Omental fat pad (tissue), 4 donors: ENCODE results near the gene PNMT. TPM values are rescaled to one million over a fixed set of nuclear protein-coding genes. Genes with fewer than 3 reads are reported as not detected.

Source experiments
- ATAC-seq: fragments of 150-250 bp; one replicate; pipeline ENCODE4 v1.9.1; 2016; ENCODE audit warnings: mild to moderate bottlenecking, moderate library complexity; ENCODE audit not compliant: low FRiP score
- DNase-seq: peaks from one replicate; pipeline ENCODE4 v3.0.0-alpha.2; 2019; ENCODE audit warnings: low spot score
- total RNA-seq, 4 donors: library from RNA; depleted of rRNA; stranded (reverse); fragments of >200 nt; gene quantifications; one replicate each; pipeline ENCODE4 v1.1.0, GENCODE V29; 2016
- TF ChIP-seq, protein P1 (sequence below), 3 donors: fragments of 450-650 bp; IDR thresholded peaks; one replicate each; pipeline ENCODE4 v1.5.1; 2016 to 2017; ENCODE audit warnings: antibody characterized with exemption in 3 of 3, mild to moderate bottlenecking in 3 of 3, moderate library complexity in 2 of 3

Gene PNMT
- total RNA-seq, 4 donors from 2014 or later, result 0.44 to 16.7 (median 1.9) TPM

DNA sequence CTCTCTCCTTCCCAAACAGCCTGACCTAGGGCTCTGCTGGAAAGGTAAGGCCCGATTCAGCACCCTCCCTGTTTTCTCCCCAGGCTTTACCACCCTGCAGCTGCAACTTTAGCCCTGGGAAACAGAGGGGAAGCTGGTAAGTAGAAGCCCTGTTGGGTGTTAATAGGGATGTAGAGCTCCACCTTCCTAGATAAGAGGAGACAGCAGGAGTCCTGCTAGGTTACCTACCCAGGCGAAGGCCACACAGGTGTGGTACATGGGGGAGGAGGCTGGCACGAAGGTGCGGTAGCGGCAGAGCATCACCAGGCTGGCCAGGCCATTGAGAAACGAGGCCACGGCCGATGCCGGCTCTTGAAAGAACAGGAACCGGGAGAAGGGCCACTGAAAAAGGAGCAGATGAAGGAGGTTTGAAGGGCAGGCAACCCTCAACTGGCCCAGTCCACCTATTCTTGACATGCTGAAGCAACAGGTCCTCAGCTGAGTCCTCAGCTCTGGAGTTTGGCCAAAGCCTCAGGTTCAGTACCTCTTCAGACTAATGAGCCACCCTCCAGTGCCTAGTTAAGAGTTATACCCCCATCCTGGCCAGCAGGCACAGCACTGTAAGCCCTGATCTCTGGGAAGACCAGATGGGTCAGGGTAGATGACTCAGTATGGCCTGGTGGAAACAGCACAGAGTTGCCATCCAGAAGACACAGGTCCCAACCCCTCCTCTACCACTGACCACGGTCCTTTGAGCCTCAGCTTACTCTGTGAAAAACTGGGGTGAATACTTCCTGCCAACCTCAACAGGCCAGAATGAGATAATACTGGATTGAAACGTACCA is 16.3 kb downstream of the PNMT start:
- DNase-seq (no peak), ATAC-seq (no peak)
- TF ChIP-seq, protein P1, sequence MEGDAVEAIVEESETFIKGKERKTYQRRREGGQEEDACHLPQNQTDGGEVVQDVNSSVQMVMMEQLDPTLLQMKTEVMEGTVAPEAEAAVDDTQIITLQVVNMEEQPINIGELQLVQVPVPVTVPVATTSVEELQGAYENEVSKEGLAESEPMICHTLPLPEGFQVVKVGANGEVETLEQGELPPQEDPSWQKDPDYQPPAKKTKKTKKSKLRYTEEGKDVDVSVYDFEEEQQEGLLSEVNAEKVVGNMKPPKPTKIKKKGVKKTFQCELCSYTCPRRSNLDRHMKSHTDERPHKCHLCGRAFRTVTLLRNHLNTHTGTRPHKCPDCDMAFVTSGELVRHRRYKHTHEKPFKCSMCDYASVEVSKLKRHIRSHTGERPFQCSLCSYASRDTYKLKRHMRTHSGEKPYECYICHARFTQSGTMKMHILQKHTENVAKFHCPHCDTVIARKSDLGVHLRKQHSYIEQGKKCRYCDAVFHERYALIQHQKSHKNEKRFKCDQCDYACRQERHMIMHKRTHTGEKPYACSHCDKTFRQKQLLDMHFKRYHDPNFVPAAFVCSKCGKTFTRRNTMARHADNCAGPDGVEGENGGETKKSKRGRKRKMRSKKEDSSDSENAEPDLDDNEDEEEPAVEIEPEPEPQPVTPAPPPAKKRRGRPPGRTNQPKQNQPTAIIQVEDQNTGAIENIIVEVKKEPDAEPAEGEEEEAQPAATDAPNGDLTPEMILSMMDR (IDR thresholded peaks at IDR 0.05), result no peak

DNA sequence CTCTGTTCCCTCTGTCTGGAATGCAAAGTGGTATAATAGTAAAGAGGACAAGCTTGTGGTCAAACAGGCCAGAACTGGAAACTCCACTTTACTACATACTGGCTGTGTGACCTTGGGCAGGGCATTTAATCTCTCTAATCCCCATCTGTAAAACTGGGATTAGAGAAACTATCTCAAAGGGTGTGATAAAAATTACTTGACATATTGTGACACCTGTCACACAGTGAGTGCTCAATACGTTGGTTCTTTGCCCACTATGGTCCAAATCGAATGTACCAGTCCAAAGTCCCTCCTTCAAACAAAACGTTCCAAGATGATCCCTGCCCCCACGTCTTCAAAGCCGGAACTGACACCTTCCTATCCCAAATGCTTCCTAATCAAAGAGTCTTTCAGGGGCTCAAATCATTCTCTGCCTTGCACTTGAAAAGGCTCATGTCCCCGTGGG is 18.9 kb downstream of the PNMT start:
- no peak for ATAC-seq
- DNase-seq, result no peak
- TF ChIP-seq, protein P1 (IDR thresholded peaks at IDR 0.05), result no peak

DNA sequence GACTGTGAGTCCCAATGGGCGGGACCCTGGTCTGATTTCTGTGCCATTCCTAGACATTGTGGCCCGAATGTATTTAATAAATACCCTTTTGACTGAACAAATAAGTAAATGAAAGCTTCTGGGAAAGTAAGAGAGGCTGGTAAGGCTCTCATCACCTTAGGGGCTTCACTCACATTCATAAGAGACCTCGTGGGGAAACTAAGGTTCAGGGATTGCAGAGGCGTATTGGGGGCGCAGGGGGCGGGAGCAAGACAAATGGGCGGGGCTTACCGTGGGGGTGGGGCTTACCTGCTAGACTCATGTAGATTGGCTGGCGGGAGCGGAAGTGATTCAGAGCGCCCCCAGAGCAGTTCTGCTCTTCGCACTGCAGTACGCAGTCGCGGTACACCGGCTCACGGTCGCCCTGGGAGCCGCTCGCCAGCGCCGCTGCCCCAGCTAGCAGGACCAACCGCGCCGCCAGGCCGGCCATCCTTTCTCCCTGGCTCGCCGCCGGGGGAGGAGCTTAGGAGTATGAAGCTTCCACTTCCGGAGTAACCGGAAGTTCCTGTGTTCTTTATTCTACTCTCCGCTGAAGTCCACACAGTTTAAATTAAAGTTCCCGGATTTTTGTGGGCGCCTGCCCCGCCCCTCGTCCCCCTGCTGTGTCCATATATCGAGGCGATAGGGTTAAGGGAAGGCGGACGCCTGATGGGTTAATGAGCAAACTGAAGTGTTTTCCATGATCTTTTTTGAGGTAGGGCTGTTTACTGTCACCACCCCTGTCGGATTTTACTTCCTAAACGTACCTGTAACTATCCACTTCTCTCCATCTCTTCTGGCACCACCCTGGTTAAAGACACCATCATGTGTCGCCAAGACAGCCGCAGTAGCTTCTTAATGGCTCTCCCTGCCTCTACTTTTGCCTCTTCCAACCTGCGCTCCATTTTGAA is 19.6 kb downstream of the PNMT start, which contains the start of gene PGAP3:
TSS of gene PGAP3 (minus strand) at position 512 of the 929 bp plus-strand sequence. CDS start at position 469, 43 bp downstream.
- ATAC-seq, result peak; percentile 92
- TF ChIP-seq, protein P1 (IDR thresholded peaks at IDR 0.05), result no peak
- peak; percentile 81 for DNase-seq

DNA sequence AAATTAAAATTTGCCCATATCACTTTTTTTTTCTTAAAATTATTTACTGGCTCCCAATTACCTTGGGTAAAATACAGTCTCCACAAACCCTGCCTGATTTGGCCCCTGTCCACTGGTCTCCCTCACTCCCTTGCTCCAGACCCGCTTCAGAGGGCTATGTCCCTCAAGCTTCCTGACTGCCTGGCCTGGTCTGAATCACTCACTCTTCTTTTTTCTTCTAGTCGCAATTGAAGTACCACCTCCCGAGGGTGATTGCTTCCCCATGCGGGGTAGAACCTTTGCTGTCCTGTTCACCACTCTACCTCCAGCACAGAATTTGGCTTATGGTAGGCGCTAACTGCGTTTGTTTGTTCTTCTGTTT is 20.2 kb downstream of the PNMT start:
- TF ChIP-seq, protein P1 (IDR thresholded peaks at IDR 0.05), result no peak
- no peak for DNase-seq
- no peak for ATAC-seq

GRCh38 chr17:39688945-39689344 is 20.7 kb downstream of the PNMT start:
- TF ChIP-seq, protein P1 (IDR thresholded peaks at IDR 0.05), result no peak
- DNase-seq (no peak), ATAC-seq (no peak)

- TF ChIP-seq, protein P1 (IDR thresholded peaks at IDR 0.05), result no peak
- no peak for DNase-seq
- ATAC-seq, result no peak
These were observed 26.3 kb downstream of the PNMT start for GRCh38 chr17:39694593-39694992.
